ENCODE measurements around the gene GMDS.

DNA sequence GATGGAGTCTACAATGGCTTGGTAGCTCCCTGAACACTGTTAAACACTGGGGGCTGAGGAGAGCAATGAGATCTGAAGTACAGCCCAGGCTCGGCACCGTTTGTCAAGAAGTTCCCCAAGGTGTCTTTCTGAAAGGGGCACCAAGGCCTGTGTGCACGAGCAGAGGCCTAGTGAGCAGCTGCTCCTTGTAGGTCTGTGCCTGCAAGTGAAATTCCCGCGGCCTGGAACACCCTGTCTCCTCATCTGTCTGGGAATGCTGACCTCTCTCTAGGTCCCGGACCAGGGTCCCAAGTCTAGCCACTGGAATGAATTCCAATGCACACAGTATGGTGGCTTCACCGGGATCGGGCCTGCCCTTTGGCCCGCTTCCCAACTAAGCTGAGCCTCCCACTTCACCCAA is 500.9 kb downstream of the GMDS start:
- TF ChIP-seq CREB1 (CRISPR knock-in tag; IDR thresholded peaks at IDR 0.05; ENCODE audit: low read depth): no peak
- TF ChIP-seq, protein P1, sequence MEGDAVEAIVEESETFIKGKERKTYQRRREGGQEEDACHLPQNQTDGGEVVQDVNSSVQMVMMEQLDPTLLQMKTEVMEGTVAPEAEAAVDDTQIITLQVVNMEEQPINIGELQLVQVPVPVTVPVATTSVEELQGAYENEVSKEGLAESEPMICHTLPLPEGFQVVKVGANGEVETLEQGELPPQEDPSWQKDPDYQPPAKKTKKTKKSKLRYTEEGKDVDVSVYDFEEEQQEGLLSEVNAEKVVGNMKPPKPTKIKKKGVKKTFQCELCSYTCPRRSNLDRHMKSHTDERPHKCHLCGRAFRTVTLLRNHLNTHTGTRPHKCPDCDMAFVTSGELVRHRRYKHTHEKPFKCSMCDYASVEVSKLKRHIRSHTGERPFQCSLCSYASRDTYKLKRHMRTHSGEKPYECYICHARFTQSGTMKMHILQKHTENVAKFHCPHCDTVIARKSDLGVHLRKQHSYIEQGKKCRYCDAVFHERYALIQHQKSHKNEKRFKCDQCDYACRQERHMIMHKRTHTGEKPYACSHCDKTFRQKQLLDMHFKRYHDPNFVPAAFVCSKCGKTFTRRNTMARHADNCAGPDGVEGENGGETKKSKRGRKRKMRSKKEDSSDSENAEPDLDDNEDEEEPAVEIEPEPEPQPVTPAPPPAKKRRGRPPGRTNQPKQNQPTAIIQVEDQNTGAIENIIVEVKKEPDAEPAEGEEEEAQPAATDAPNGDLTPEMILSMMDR (conservative IDR thresholded peaks at IDR 0.05; ENCODE audit: low read depth in 2 of 2): no peak
- TF ChIP-seq EZH2 (IDR thresholded peaks at IDR 0.05; ENCODE audit: low read depth, unreplicated experiment): no peak
